HG02852 (cell line): Measurements from ENCODE around the gene ISLR2.
"Not testable (repeated sequence)": the region's sequence is repeated elsewhere in the genome, so short reads cannot be mapped to it uniquely, and the experiment has no call there.

ENCODE experiments used
- ATAC-seq: cut with Tn5 transposase; IDR thresholded peaks from one replicate; pipeline ENCODE4 v1.9.1; 2021; ENCODE audit warnings: mild to moderate bottlenecking, moderate library complexity; ENCODE audit not compliant: unreplicated experiment

The ISLR2 gene

GRCh38 chr15:74155766-74156417, 25.5 kb downstream of the ISLR2 start:
- no peak for ATAC-seq

GRCh38 chr15:74156678-74157411, 26.5 kb downstream of the ISLR2 start:
- ATAC-seq, result no peak

- no peak for ATAC-seq
Measured at GRCh38 chr15:74157868-74158827, 27.8 kb downstream of the ISLR2 start.

GRCh38 chr15:74158855-74159650, 28.7 kb downstream of the ISLR2 start:
- ATAC-seq, result no peak

GRCh38 chr15:74159773-74160172, 29.4 kb downstream of the ISLR2 start:
- ATAC-seq, result no peak

GRCh38 chr15:74160390-74160789, 30.0 kb downstream of the ISLR2 start:
- ATAC-seq, result not testable (repeated sequence)

- ATAC-seq, result not testable (repeated sequence)
Measured at GRCh38 chr15:74162195-74162536, 31.8 kb downstream of the ISLR2 start.

- ATAC-seq, result no peak
Measured at GRCh38 chr15:74165461-74165860, 35.1 kb downstream of the ISLR2 start.

GRCh38 chr15:74167891-74168331, 37.5 kb downstream of the ISLR2 start:
- ATAC-seq, result no peak

GRCh38 chr15:74168711-74169126, 38.3 kb downstream of the ISLR2 start:
- no peak for ATAC-seq

GRCh38 chr15:74170071-74170844, 39.9 kb downstream of the ISLR2 start:
- ATAC-seq, result no peak

GRCh38 chr15:74170875-74171578, 40.6 kb downstream of the ISLR2 start:
- no peak for ATAC-seq

GRCh38 chr15:74171965-74172541, 41.7 kb downstream of the ISLR2 start:
- no peak for ATAC-seq

GRCh38 chr15:74172701-74173379, 42.5 kb downstream of the ISLR2 start:
- ATAC-seq, result no peak

GRCh38 chr15:74173380-74174218, 43.2 kb downstream of the ISLR2 start, which contains the start of gene ISLR:
Gene ISLR, plus strand, starts transcription at chr15:74173710. Its CDS starts 1,149 bp downstream, at chr15:74174859.
- no peak for ATAC-seq

GRCh38 chr15:74174219-74174957, 44.0 kb downstream of the ISLR2 start:
- ATAC-seq, result no peak

GRCh38 chr15:74174958-74175253, 44.5 kb downstream of the ISLR2 start:
- ATAC-seq, result no peak
